Stimulated activated naive B cell treated with anti-CD40 and anti-IgM and Interleukin-4, amounts not matched to agents 10 μg/mL and 1 μg/mL and 100 μg/mL, for 72 hours (primary cell): ENCODE results near the gene AQR.
A peak's percentile ranks its signal among the peaks of the same experiment; 100 is the strongest.

ENCODE experiments used
- ATAC-seq, 2 donors: fragments of 150-1000 bp; cut with Tn5 transposase; replicated peaks; 2 replicates each; pipeline ENCODE4 v1.10.0; 2021; ENCODE audit warnings: moderate library complexity in 1 of 2
- DNase-seq: peaks from one replicate; pipeline ENCODE4 v3.0.0; 2021
- H3K27ac Mint-ChIP-seq: one replicate; pipeline ENCODE4 v1.8.0; 2022; ENCODE audit warnings: mild to moderate bottlenecking, mixed read lengths
- H3K27me3 Mint-ChIP-seq, 2 donors: one replicate each; pipeline ENCODE4 v1.8.0; 2022; ENCODE audit warnings: mixed read lengths in 2 of 2
- H3K36me3 Mint-ChIP-seq, 2 donors: one replicate each; pipeline ENCODE4 v1.8.0; 2022; ENCODE audit warnings: mixed read lengths in 2 of 2, mild to moderate bottlenecking in 1 of 2
- H3K4me1 Mint-ChIP-seq, 2 donors: one replicate each; pipeline ENCODE4 v1.8.0; 2022; ENCODE audit warnings: mixed read lengths in 2 of 2, mild to moderate bottlenecking in 1 of 2
- H3K4me3 Mint-ChIP-seq, 2 donors: one replicate each; pipeline ENCODE4 v1.8.0; 2022; ENCODE audit warnings: mild to moderate bottlenecking in 2 of 2, mixed read lengths in 2 of 2, moderate library complexity in 1 of 2
- H3K9me3 Mint-ChIP-seq, 2 donors: one replicate each; pipeline ENCODE4 v1.8.0; 2022; ENCODE audit warnings: mixed read lengths in 2 of 2, mild to moderate bottlenecking in 1 of 2

AQR gene

GRCh38 chr15:34969340-34970097 is at the start of gene AQR:
AQR (minus strand) TSS chr15:34969742; CDS start chr15:34969613, 129 bp downstream.
- H3K4me3 Mint-ChIP-seq, result peak within 1 kb of the TSS; percentile 96 to 97
- peak within 1 kb of the TSS; percentile 97 for H3K27ac Mint-ChIP-seq
- ATAC-seq (peak; percentile 99), DNase-seq (peak; percentile 95)
- peaks cover 21 to 41% of the 10 kb centered on the region in 2 donors for H3K4me1 Mint-ChIP-seq
- peaks cover 16 to 24% of the 10 kb centered on the region in 2 donors for H3K36me3 Mint-ChIP-seq
- no peaks in the 10 kb centered on the region for H3K27me3 Mint-ChIP-seq
- no peaks in the 10 kb centered on the region for H3K9me3 Mint-ChIP-seq

- no peak overlapping the region for H3K4me3 Mint-ChIP-seq
- peaks cover 4 to 12% of the 10 kb centered on the region in 2 donors for H3K27me3 Mint-ChIP-seq
- ATAC-seq (no peak), DNase-seq (no peak)
- no peak overlapping the region for H3K27ac Mint-ChIP-seq
- H3K36me3 Mint-ChIP-seq, result no peaks in the 10 kb centered on the region
- H3K4me1 Mint-ChIP-seq, result peaks cover 0 to 11% of the 10 kb centered on the region in 2 donors
- H3K9me3 Mint-ChIP-seq, result no peaks in the 10 kb centered on the region
Observed at GRCh38 chr15:35014241-35014640, 44.7 kb upstream of the AQR start.

- peaks cover 0 to 11% of the 10 kb centered on the region in 2 donors for H3K4me1 Mint-ChIP-seq
- peak; percentile 86 to 94 for ATAC-seq
- no peaks in the 10 kb centered on the region for H3K36me3 Mint-ChIP-seq
- H3K27ac Mint-ChIP-seq, result no peak overlapping the region
- no peak overlapping the region for H3K4me3 Mint-ChIP-seq
- peak; percentile 3 for DNase-seq
- no peaks in the 10 kb centered on the region for H3K9me3 Mint-ChIP-seq
- peaks cover 4 to 12% of the 10 kb centered on the region in 2 donors for H3K27me3 Mint-ChIP-seq
Observed at GRCh38 chr15:35013370-35013769, 43.8 kb upstream of the AQR start.

GRCh38 chr15:35007397-35007796 is 37.9 kb upstream of the AQR start:
- Mint-ChIP-seq H3K27me3 (no peaks in the 10 kb centered on the region), H3K36me3 (no peaks in the 10 kb centered on the region), H3K9me3 (no peaks in the 10 kb centered on the region), H3K4me3 (no peak overlapping the region), H3K4me1 (peaks cover 0 to 2% of the 10 kb centered on the region in 2 donors), H3K27ac (no peak overlapping the region)
- no peak for ATAC-seq
- DNase-seq, result no peak

DNA sequence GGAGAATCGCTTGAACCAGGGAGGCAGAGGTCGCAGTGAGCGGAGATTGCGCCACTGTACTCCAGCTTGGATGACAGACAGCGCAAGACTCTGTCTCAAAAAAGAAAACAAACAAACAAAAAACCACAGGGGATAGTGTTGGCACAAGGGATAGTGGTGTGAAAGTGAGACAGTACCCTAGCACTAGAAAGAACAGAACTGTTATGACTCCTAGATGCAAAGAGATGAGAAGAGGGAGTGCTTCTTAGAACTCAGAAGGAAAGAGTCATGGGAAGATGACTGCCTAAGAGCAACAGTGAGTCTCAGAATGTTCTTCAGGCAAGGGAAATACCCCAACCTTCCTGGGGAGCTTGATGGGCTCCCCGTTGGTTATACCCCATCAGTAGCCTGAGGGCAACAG is 36.4 kb upstream of the AQR start:
- DNase-seq, result no peak
- no peak overlapping the region for H3K27ac Mint-ChIP-seq
- ATAC-seq, result peak in 1 of 2 donors; percentile 38
- no peak overlapping the region for H3K4me3 Mint-ChIP-seq
- no peaks in the 10 kb centered on the region for H3K36me3 Mint-ChIP-seq
- H3K27me3 Mint-ChIP-seq, result no peaks in the 10 kb centered on the region
- no peaks in the 10 kb centered on the region for H3K9me3 Mint-ChIP-seq
- H3K4me1 Mint-ChIP-seq, result peaks cover 0 to 2% of the 10 kb centered on the region in 2 donors

DNA sequence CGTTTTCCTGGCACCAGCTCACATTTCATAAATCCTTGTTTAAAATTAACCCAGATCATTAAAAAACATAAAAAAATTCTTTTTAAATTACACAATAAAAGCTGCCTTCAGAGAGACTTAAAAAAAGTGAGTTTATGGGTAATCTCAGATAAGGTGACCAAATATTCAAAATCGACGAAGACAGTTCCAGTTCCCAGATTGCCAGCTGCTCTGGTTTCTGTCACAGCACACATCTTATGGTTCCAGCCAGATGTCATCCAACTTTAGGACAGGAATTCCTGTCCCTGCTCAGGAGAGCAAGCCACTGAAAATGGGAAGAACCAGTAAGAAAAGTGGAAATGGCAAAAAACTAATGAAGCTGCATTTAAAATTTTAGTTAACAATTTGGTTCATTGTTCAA is 34.4 kb upstream of the AQR start:
- H3K9me3 Mint-ChIP-seq, result no peaks in the 10 kb centered on the region
- no peak for ATAC-seq

DNA sequence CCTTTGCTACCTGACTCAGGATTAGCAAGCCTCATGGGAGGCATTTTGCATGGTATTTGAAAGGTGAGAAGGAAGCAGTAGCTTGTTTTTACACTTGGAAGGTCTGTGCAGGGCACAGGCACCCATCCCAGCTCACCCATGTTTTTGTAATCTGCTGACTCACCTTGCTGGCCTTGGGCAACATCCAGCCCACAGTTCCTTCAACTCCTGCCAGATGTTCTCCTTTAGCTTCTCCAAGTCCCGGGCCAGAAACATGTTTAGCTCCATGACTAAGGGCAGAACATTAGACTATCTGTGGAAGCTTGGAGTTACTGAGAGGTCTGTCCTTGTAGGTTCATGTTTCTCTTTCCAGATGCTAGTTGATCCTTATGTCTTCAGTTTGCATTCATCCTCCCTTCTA is 31.0 kb upstream of the AQR start:
- H3K36me3 Mint-ChIP-seq, result no peaks in the 10 kb centered on the region
- no peak overlapping the region for H3K27ac Mint-ChIP-seq
- ATAC-seq (no peak), DNase-seq (no peak)
- no peak overlapping the region for H3K4me3 Mint-ChIP-seq
- H3K9me3 Mint-ChIP-seq, result no peaks in the 10 kb centered on the region
- no peaks in the 10 kb centered on the region for H3K4me1 Mint-ChIP-seq
- peaks cover 10 to 12% of the 10 kb centered on the region in 2 donors for H3K27me3 Mint-ChIP-seq

More for the DNA sequence above, 34.4 kb upstream of the AQR start:
- Mint-ChIP-seq H3K4me1 (peaks cover 0 to 2% of the 10 kb centered on the region in 2 donors), H3K4me3 (no peak overlapping the region), H3K27ac (no peak overlapping the region), H3K27me3 (peaks cover 0 to 3% of the 10 kb centered on the region in 2 donors), H3K36me3 (no peaks in the 10 kb centered on the region)
- no peak for DNase-seq

DNA sequence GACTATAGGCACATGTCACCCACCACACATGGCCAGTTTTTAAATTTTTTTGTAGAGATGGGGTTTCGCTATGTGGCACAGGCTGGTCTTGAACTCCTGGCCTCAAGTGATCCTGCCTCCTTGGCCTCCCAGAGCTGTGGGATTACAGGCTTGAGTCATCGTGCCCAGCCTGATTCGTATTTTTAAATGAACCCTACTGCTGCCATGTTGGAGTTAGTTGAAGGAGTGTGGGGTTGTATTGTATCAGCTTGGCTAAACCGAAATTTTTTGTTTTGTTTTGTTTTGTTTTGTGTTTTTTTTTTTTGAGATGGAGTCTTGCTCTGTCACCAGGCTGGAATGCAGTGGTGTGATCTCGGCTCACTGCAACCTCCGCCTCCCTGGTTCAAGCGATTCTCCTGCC is 30.4 kb upstream of the AQR start:
- DNase-seq, result no peak

DNA sequence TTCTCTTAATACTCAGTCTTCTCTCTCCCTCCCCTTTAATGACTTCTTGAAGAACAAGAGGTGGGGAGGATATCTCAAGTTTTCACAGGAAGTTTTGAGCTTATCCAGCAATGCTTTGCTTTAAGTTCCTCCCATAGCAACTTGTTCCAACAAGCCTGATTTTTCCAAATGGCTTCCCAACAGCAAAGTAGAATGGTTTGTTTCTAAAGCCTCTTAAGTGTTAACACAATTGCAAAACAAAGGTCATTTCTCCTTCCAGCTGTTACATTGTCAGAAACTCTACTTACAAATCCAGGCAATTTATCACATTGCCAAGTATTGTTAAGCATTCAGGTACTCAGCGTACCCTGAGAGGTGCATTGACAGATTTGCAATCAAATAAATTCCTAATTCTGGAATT is 25.4 kb upstream of the AQR start:
- Mint-ChIP-seq H3K4me3 (no peak overlapping the region), H3K4me1 (peaks cover 0 to 7% of the 10 kb centered on the region in 2 donors), H3K27me3 (peaks cover 16 to 27% of the 10 kb centered on the region in 2 donors), H3K27ac (no peak overlapping the region), H3K9me3 (no peaks in the 10 kb centered on the region), H3K36me3 (no peaks in the 10 kb centered on the region)
- DNase-seq (no peak), ATAC-seq (no peak)

More for the DNA sequence above, 30.4 kb upstream of the AQR start:
- H3K36me3 Mint-ChIP-seq, result no peaks in the 10 kb centered on the region
- no peaks in the 10 kb centered on the region for H3K4me1 Mint-ChIP-seq
- no peak for ATAC-seq
- H3K4me3 Mint-ChIP-seq, result no peak overlapping the region
- no peak overlapping the region for H3K27ac Mint-ChIP-seq
- H3K9me3 Mint-ChIP-seq, result no peaks in the 10 kb centered on the region
- peaks cover 13 to 18% of the 10 kb centered on the region in 2 donors for H3K27me3 Mint-ChIP-seq

- Mint-ChIP-seq H3K4me3 (no peak overlapping the region), H3K27ac (no peak overlapping the region), H3K9me3 (no peaks in the 10 kb centered on the region), H3K27me3 (peaks cover 14 to 27% of the 10 kb centered on the region in 2 donors), H3K36me3 (no peaks in the 10 kb centered on the region), H3K4me1 (peaks cover 0 to 9% of the 10 kb centered on the region in 2 donors)
- DNase-seq (no peak), ATAC-seq (peak; percentile 46 to 67)
Observed at GRCh38 chr15:34993877-34994276, 24.3 kb upstream of the AQR start.

GRCh38 chr15:34993412-34993811 is 23.9 kb upstream of the AQR start:
- Mint-ChIP-seq H3K36me3 (no peaks in the 10 kb centered on the region), H3K27me3 (peaks cover 14 to 27% of the 10 kb centered on the region in 2 donors), H3K9me3 (no peaks in the 10 kb centered on the region), H3K27ac (no peak overlapping the region), H3K4me1 (peaks cover 0 to 9% of the 10 kb centered on the region in 2 donors), H3K4me3 (no peak overlapping the region)
- DNase-seq (no peak), ATAC-seq (no peak)

GRCh38 chr15:34988027-34988902 is 18.7 kb upstream of the AQR start, which contains the start of gene ZNF770:
ZNF770 (minus strand) TSS chr15:34988287; CDS start chr15:34983434, 4,853 bp downstream.
- peaks cover 2 to 10% of the 10 kb centered on the region in 2 donors for H3K36me3 Mint-ChIP-seq
- H3K4me1 Mint-ChIP-seq, result peaks cover 10 to 15% of the 10 kb centered on the region in 2 donors
- peak within 1 kb of the TSS; percentile 100 for H3K27ac Mint-ChIP-seq
- peak within 1 kb of the TSS; percentile 97 to 98 for H3K4me3 Mint-ChIP-seq
- H3K9me3 Mint-ChIP-seq, result no peaks in the 10 kb centered on the region
- peak; percentile 83 to 84 for ATAC-seq
- peaks cover 3 to 6% of the 10 kb centered on the region in 2 donors for H3K27me3 Mint-ChIP-seq
- peak; percentile 82 for DNase-seq

GRCh38 chr15:34987609-34988026 is 18.1 kb upstream of the AQR start:
- DNase-seq (no peak), ATAC-seq (peak in 1 of 2 donors; percentile 1)
- Mint-ChIP-seq H3K36me3 (peaks cover 5 to 15% of the 10 kb centered on the region in 2 donors), H3K27ac (peak overlapping the region; percentile 100), H3K4me1 (peaks cover 10 to 15% of the 10 kb centered on the region in 2 donors), H3K9me3 (no peaks in the 10 kb centered on the region), H3K27me3 (no peaks in the 10 kb centered on the region), H3K4me3 (peak overlapping the region; percentile 97 to 98)

- Mint-ChIP-seq H3K27ac (peak overlapping the region; percentile 100), H3K4me3 (peak overlapping the region; percentile 97 to 98), H3K27me3 (no peaks in the 10 kb centered on the region), H3K9me3 (no peaks in the 10 kb centered on the region), H3K36me3 (peaks cover 9 to 18% of the 10 kb centered on the region in 2 donors), H3K4me1 (peaks cover 10 to 15% of the 10 kb centered on the region in 2 donors)
- ATAC-seq (no peak), DNase-seq (no peak)
Observed at GRCh38 chr15:34986771-34987480, 17.4 kb upstream of the AQR start.
